Mesenchymal stem cell (in vitro differentiated cells and primary cell): Measurements from ENCODE around the gene SLC24A4.

Experiments used
- DNase-seq: peaks from one replicate; pipeline ENCODE4 v3.0.0-alpha.2; 2013
- H2AFZ ChIP-seq: one replicate; pipeline ENCODE4 v1.6.1; 2013; ENCODE audit warnings: low read depth, mild to moderate bottlenecking, control low read depth, inconsistent platforms, low read length, moderate library complexity
- H2AK5ac ChIP-seq: 2 replicates; pipeline ENCODE4 v1.6.1; 2013; ENCODE audit warnings: low read length, moderate library complexity, mild to moderate bottlenecking, inconsistent platforms; ENCODE audit not compliant: severe bottlenecking
- H2BK120ac ChIP-seq: one replicate; pipeline ENCODE4 v1.6.1; 2013; ENCODE audit warnings: low read depth, mild to moderate bottlenecking, inconsistent platforms, low read length, moderate library complexity
- H2BK12ac ChIP-seq, 2 experiments: one replicate each; pipeline ENCODE4 v1.6.1; 2013; ENCODE audit warnings: inconsistent platforms in 2 of 2, low read length in 2 of 2, mild to moderate bottlenecking in 2 of 2, moderate library complexity in 2 of 2, control low read depth in 1 of 2
- H2BK15ac ChIP-seq: one replicate; pipeline ENCODE4 v1.6.1; 2013; ENCODE audit warnings: mild to moderate bottlenecking, low read depth, inconsistent platforms; ENCODE audit not compliant: poor library complexity, severe bottlenecking
- H2BK5ac ChIP-seq: 2 replicates; pipeline ENCODE4 v1.6.1; 2013; ENCODE audit warnings: low read depth, mild to moderate bottlenecking, low read length, control low read depth, inconsistent platforms; ENCODE audit not compliant: poor library complexity, severe bottlenecking
- H3K14ac ChIP-seq, 2 experiments: one replicate each; pipeline ENCODE4 v1.6.1; 2013; ENCODE audit warnings: inconsistent platforms in 2 of 2, low read length in 2 of 2, control low read depth in 1 of 2, mild to moderate bottlenecking in 1 of 2, moderate library complexity in 1 of 2
- H3K18ac ChIP-seq, 2 experiments: one replicate each; pipeline ENCODE4 v1.6.1; 2013; ENCODE audit warnings: inconsistent platforms in 2 of 2, low read length in 2 of 2, control low read depth in 1 of 2, low read depth in 1 of 2, mild to moderate bottlenecking in 1 of 2
- H3K23ac ChIP-seq, 2 experiments: one replicate each; pipeline ENCODE4 v1.6.1; 2013; ENCODE audit warnings: inconsistent platforms in 2 of 2, low read length in 2 of 2, mild to moderate bottlenecking in 2 of 2, moderate library complexity in 2 of 2, control low read depth in 1 of 2
- H3K27ac ChIP-seq: 2 replicates; pipeline ENCODE4 v1.5.1; 2013; ENCODE audit warnings: mild to moderate bottlenecking, moderate library complexity, low read length, control low read depth, inconsistent platforms; ENCODE audit not compliant: poor library complexity, severe bottlenecking
- H3K27me3 ChIP-seq, 2 experiments: 2 replicates each; pipeline versions ENCODE4 v1.6.1 to v1.7.0; 2013; ENCODE audit warnings: low read length in 2 of 2, mild to moderate bottlenecking in 2 of 2, moderate library complexity in 2 of 2, control low read depth in 1 of 2, inconsistent platforms in 1 of 2; ENCODE audit not compliant: control insufficient read depth in 1 of 2, insufficient read depth in 1 of 2
- H3K36me3 ChIP-seq, 2 experiments: 2 replicates each; pipeline versions ENCODE4 v1.6.1 to v1.7.0; 2013; ENCODE audit warnings: low read length in 2 of 2, control low read depth in 1 of 2, inconsistent platforms in 1 of 2, low read depth in 1 of 2, mild to moderate bottlenecking in 1 of 2; ENCODE audit not compliant: insufficient read depth in 2 of 2, control insufficient read depth in 1 of 2
- H3K4ac ChIP-seq, 2 experiments: one replicate each; pipeline ENCODE4 v1.6.1; 2013; ENCODE audit warnings: inconsistent platforms in 2 of 2, low read length in 2 of 2, mild to moderate bottlenecking in 2 of 2, moderate library complexity in 2 of 2, control low read depth in 1 of 2, low read depth in 1 of 2
- H3K4me1 ChIP-seq: 2 replicates; pipeline ENCODE4 v1.6.1; 2013; ENCODE audit warnings: low read depth, low read length, control low read depth; ENCODE audit not compliant: control insufficient read depth, insufficient read depth
- H3K4me2 ChIP-seq: 2 replicates; pipeline ENCODE4 v1.6.1; 2013; ENCODE audit warnings: low read length, mild to moderate bottlenecking, inconsistent platforms; ENCODE audit not compliant: poor library complexity, severe bottlenecking
- H3K4me3 ChIP-seq, 2 experiments: 2 replicates each; pipeline versions ENCODE4 v1.5.1 to v1.7.0; 2013; ENCODE audit warnings: low read length in 2 of 2, mild to moderate bottlenecking in 2 of 2, control low read depth in 1 of 2, low read depth in 1 of 2; ENCODE audit not compliant: insufficient read depth in 1 of 2
- H3K79me1 ChIP-seq: replicated peaks from 2 replicates; pipeline ENCODE4 v1.6.1; 2013; ENCODE audit warnings: mild to moderate bottlenecking, control low read depth, low read length, inconsistent platforms; ENCODE audit not compliant: poor library complexity, severe bottlenecking
- H3K9ac ChIP-seq: 2 replicates; pipeline ENCODE4 v1.7.0; 2013; ENCODE audit warnings: mild to moderate bottlenecking, low read length, moderate library complexity
- H3K9me3 ChIP-seq: 2 replicates; pipeline ENCODE4 v1.7.0; 2013; ENCODE audit warnings: mild to moderate bottlenecking, low read length; ENCODE audit not compliant: control insufficient read depth
- H4K8ac ChIP-seq: one replicate; pipeline ENCODE4 v1.6.1; 2013; ENCODE audit warnings: inconsistent platforms, mild to moderate bottlenecking, low read length, moderate library complexity
- H4K91ac ChIP-seq: one replicate; pipeline ENCODE4 v1.6.1; 2013; ENCODE audit warnings: mild to moderate bottlenecking, low read length, inconsistent platforms
- WGBS: methylation state at CpG from one replicate; pipeline ENCODE4 v1.1.7; 2013; ENCODE audit warnings: mixed read lengths; 5-methylcytosine and 5-hydroxymethylcytosine counted together

Gene SLC24A4

DNA sequence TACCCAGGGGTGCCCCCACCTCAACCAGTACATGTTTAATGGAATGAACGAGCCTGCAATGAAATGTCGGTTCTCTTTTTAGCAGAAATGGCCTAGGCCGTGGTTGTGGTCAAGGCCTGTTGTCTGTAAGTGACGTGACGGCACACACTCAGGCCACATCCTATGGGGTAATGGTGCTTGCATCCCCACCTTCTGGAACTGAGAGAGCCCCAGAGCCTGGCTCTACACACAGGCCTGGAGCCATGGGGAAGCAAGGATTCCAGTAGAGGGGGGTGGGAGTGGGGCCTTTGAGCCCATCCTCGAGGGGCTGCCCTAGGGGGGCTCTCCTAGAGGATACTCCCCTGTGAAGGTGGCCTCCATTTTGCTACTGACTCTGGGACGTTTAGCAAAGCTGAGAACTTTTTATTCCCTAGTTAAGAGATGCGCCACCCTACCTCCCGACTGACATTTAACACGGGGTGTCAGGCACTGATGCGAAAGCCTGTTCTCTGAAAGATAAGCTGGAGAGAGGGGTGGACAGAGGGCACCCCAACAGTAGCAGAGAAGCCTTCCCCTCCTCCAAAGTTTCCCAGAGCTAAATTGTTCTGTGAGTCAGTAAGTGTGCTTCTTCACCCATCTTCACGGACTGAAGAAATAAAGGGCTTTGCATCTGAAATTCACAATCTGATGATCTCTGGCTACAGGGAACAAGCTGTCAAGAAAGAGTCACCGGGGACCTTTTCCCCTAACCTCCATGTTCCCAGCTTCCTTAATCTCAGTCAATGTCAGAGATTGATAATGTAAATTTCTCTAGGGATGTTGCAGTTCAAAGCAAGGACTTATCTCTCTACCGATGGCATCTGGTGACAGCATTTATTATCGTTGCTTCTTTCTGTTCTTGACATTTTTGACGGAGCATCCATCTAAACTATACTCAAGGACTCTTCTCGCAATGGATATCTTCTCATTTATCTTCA is 197.4 kb downstream of the SLC24A4 start:
- H3K4ac ChIP-seq = no peak overlapping the region

DNA sequence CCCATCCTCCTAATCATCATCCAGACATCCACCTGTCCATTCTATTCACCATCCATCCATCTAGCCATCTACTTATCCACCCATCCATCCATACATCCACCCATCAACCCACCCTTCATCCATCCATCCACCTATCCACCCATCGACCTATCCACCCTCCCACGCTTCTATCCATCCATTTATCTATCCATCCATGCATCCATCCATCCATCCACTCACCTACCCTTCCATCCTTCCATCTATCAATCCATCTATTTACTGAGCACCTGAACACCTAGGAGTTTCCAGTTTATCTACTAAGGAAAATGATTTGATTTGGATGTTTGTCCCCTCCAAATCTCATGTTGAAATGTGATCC is 198.1 kb downstream of the SLC24A4 start:
- H3K4me2 ChIP-seq = no peak overlapping the region
- no peaks in the 10 kb centered on the region for H3K27me3 ChIP-seq
- 98% methylated on average over 2 of the region's 2 CpGs for WGBS
- no peak overlapping the region for H3K4ac ChIP-seq
- H2BK5ac ChIP-seq = no peak overlapping the region
- no peaks in the 10 kb centered on the region for H3K9me3 ChIP-seq
- H2AFZ ChIP-seq = no peak overlapping the region
- no peak overlapping the region for H2BK120ac ChIP-seq
- no peak overlapping the region for H3K4me3 ChIP-seq
- no peak overlapping the region for H3K14ac ChIP-seq
- H3K27ac ChIP-seq = no peak overlapping the region
- H2AK5ac ChIP-seq = no peak overlapping the region
- no peak overlapping the region for H3K9ac ChIP-seq
- H3K4me1 ChIP-seq = peaks cover 11% of the 10 kb centered on the region
- no peak overlapping the region for H3K18ac ChIP-seq
- no peak overlapping the region for H2BK15ac ChIP-seq
- peaks cover 59% of the 10 kb centered on the region for H3K79me1 ChIP-seq
- peaks cover 14 to 18% of the 10 kb centered on the region in 2 experiments for H3K36me3 ChIP-seq
- no peak overlapping the region for H2BK12ac ChIP-seq
- no peak overlapping the region for H4K8ac ChIP-seq
- no peak overlapping the region for H4K91ac ChIP-seq
- DNase-seq = no peak
- no peak overlapping the region for H3K23ac ChIP-seq

More for the DNA sequence above, 197.4 kb downstream of the SLC24A4 start:
- no peak for DNase-seq
- Histone ChIP-seq H3K4me3 (no peak overlapping the region), H4K8ac (no peak overlapping the region), H2AK5ac (no peak overlapping the region), H3K4me1 (peaks cover 8% of the 10 kb centered on the region), H3K27me3 (no peaks in the 10 kb centered on the region), H3K9ac (no peak overlapping the region), H3K79me1 (peaks cover 58% of the 10 kb centered on the region), H3K36me3 (peaks cover 14 to 15% of the 10 kb centered on the region in 2 experiments), H4K91ac (no peak overlapping the region), H3K14ac (no peak overlapping the region), H2BK120ac (no peak overlapping the region), H2BK5ac (no peak overlapping the region), H3K18ac (no peak overlapping the region), H2BK15ac (no peak overlapping the region), H3K23ac (no peak overlapping the region), H2BK12ac (no peak overlapping the region), H2AFZ (no peak overlapping the region), H3K4me2 (no peak overlapping the region), H3K9me3 (no peaks in the 10 kb centered on the region), H3K27ac (no peak overlapping the region)
- 92% methylated on average over 16 of the region's 17 CpGs for WGBS

DNA sequence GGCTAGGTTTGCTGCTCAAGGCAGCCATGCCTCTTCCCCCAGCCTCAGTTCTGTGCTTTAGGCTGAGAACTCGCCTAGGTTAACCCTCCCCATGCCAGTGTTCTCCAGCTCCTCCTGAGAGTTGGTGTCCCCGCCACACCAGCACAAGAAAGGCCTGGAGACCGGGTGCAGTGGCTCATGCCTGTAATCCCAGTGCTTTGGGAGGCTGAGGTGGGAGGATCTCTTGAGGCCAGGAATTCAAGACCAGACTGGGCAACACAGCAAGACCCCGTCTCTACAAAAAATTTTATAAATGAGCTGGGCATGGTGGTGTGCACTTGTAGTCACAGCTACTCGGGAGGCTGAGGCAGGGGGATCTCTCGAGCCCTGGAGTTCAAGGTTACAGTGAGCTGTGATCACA is 200.8 kb downstream of the SLC24A4 start:
- no peak overlapping the region for H2BK12ac ChIP-seq
- no peak overlapping the region for H3K4me3 ChIP-seq
- no peak overlapping the region for H3K23ac ChIP-seq
- H3K36me3 ChIP-seq = peaks cover 14 to 18% of the 10 kb centered on the region in 2 experiments
- peaks cover 63% of the 10 kb centered on the region for H3K79me1 ChIP-seq
- no peak overlapping the region for H2AFZ ChIP-seq
- no peak overlapping the region for H2AK5ac ChIP-seq
- no peak overlapping the region for H3K18ac ChIP-seq
- no peak overlapping the region for H2BK5ac ChIP-seq
- no peak overlapping the region for H2BK120ac ChIP-seq
- no peak overlapping the region for H4K8ac ChIP-seq
- DNase-seq = no peak
- H3K27ac ChIP-seq = no peak overlapping the region
- H3K4ac ChIP-seq = no peak overlapping the region
- peaks cover 12% of the 10 kb centered on the region for H3K4me1 ChIP-seq
- no peak overlapping the region for H3K14ac ChIP-seq
- H4K91ac ChIP-seq = no peak overlapping the region
- no peak overlapping the region for H2BK15ac ChIP-seq
- H3K9me3 ChIP-seq = no peaks in the 10 kb centered on the region
- H3K9ac ChIP-seq = no peak overlapping the region
- no peak overlapping the region for H3K4me2 ChIP-seq
- H3K27me3 ChIP-seq = no peaks in the 10 kb centered on the region
- WGBS = 99% methylated on average over 6 of the region's 6 CpGs

DNA sequence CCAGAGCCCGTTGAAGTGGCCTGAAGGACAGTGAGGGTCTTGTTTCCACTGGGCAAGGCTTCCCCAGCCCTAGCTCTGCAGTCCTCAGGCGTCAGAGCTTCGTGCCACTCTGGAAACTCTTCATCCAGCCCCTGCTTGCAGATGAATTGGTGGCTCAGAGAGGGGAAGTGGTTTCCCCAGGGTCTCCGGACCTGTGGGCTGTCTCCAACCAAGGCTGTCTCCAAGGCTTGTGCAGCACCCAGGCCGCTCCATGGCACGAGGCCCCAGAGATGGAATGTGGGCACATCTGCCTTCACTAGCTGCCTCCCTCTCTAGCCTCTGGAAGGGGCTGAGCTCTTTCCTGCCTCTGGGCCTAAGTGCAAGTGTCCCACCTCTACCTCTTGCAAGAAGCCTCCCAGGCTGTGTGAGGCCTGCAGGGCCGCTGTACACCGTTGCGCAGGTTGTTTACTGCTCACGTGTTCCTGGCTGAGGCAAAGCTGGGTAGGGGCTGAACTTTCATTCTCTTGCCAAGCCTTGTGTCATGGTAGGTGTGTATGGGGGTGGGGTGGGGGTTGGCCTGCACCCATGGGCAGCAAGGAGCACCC is 201.7 kb downstream of the SLC24A4 start:
- Histone ChIP-seq H3K9me3 (no peaks in the 10 kb centered on the region), H2BK5ac (peak overlapping the region; percentile 20), H3K4me1 (peaks cover 12% of the 10 kb centered on the region), H3K4me3 (no peak overlapping the region), H3K14ac (no peak overlapping the region), H2BK15ac (peak overlapping the region; percentile 54), H3K36me3 (peaks cover 13 to 14% of the 10 kb centered on the region in 2 experiments), H3K18ac (peak overlapping the region in 1 of 2 experiments; percentile 46), H3K4me2 (no peak overlapping the region), H3K4ac (no peak overlapping the region), H3K27ac (no peak overlapping the region), H2AK5ac (no peak overlapping the region), H2BK12ac (no peak overlapping the region), H3K23ac (peak overlapping the region in 1 of 2 experiments; percentile 42), H3K9ac (no peak overlapping the region), H4K8ac (peak overlapping the region; percentile 80), H3K27me3 (no peaks in the 10 kb centered on the region), H2AFZ (no peak overlapping the region), H4K91ac (no peak overlapping the region), H3K79me1 (peaks cover 58% of the 10 kb centered on the region), H2BK120ac (no peak overlapping the region)
- no peak for DNase-seq
- WGBS = 95% methylated on average over 10 of the region's 10 CpGs
